ENCODE measurements around the gene PRR22.

GRCh38 chr19:5817218-5817617, 32.7 kb upstream of the PRR22 start:
- TF ChIP-seq CTCF (conservative IDR thresholded peaks at IDR 0.05): no peak
- no peak for TF ChIP-seq ZFX (IDR thresholded peaks at IDR 0.05)
